ENCODE measurements around the gene NDUFV2. TPM values are rescaled to one million over a fixed set of nuclear protein-coding genes. Genes with fewer than 3 reads are reported as not detected.

NDUFV2 gene
- total RNA-seq, 1 experiment from 2014 or later = 194 TPM

DNA sequence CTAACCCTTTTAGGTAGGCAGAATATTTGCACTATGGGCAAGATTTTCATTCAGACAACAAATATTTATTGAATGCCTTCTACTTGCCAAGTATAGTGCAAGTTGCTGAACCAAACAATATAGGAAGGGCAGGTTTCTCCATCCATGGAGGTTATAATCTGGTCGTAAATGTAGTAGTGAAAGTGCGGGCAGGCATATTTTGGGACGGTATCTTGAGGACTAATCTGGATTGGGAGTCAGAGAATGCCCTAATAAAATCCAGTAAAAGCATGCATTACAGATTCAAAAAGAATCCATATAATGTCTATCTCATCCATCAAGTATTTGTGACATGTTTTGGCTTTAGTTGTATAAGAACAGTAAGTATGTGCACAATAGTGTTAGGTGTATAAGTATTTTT is 1.7 kb upstream of the NDUFV2 start:
- Histone ChIP-seq H3K9me3 (ENCODE audit: control insufficient read depth in 1 of 2, insufficient read depth in 1 of 2, low read depth in 1 of 2, low read length in 2 of 2) (no peaks in the 10 kb centered on the region), H3K4me1 (ENCODE audit: control insufficient read depth in 1 of 2, insufficient read depth in 2 of 2, low read length in 2 of 2) (peaks cover 10 to 19% of the 10 kb centered on the region in 2 experiments), H3K9me2 (ENCODE audit: insufficient read depth) (no peaks in the 10 kb centered on the region), H3K4me2 (ENCODE audit: low read length) (no peak overlapping the region), H4K20me1 (ENCODE audit: insufficient read depth) (no peaks in the 10 kb centered on the region; the same call in 1 of the 2 replicates), H3K27me3 (ENCODE audit: insufficient read depth, low read length) (no peaks in the 10 kb centered on the region), H3K27ac (ENCODE audit: low read depth, low read length) (no peak overlapping the region), H3K79me2 (ENCODE audit: insufficient read depth, low read length) (peaks cover 32% of the 10 kb centered on the region), H3K36me3 (ENCODE audit: control insufficient read depth in 1 of 2, insufficient read depth in 2 of 2, low read length in 2 of 2) (peaks cover 0 to 19% of the 10 kb centered on the region in 2 experiments; a peak in 2 of 4 replicates), H3K9ac (ENCODE audit: low read length) (no peak overlapping the region), H2AFZ (ENCODE audit: low read depth, low read length, poor library complexity, severe bottlenecking) (no peak overlapping the region), H3K4me3 (replicated peaks in 1 of 2; ENCODE audit: low read depth in 1 of 2, low read length in 2 of 2) (no peak overlapping the region)
- BruUV-seq (replicated peaks) = no TSS peak
- RAD21 ChIA-PET (ENCODE audit: low non-redundant PET in 1 of 2, low total read pairs in 2 of 2, uncharacterized antibody in 2 of 2, unreplicated experiment in 2 of 2) = no interaction called here
- POLR2A ChIA-PET = no interaction called here
- no peak for ATAC-seq
- TF ChIP-seq EZH2 (IDR thresholded peaks at IDR 0.05) = no peak
- TF ChIP-seq CTCF (IDR thresholded peaks at IDR 0.05 in 2 of 3, conservative IDR thresholded peaks at IDR 0.05 in 1 of 3; ENCODE audit: borderline replicate concordance in 1 of 3, insufficient read depth in 1 of 3, low read depth in 2 of 3, low read length in 2 of 3) = no peak
- no peak for TF ChIP-seq ZNF274 (IDR thresholded peaks at IDR 0.05; ENCODE audit: low read depth, low read length)
- no peak for TF ChIP-seq SP1 (IDR thresholded peaks at IDR 0.05; ENCODE audit: low read depth)
- TF ChIP-seq EZH2phosphoT487 (IDR thresholded peaks at IDR 0.05; ENCODE audit: borderline replicate concordance) = no peak
- no peak for TF ChIP-seq SIN3A (IDR thresholded peaks at IDR 0.05; ENCODE audit: low read depth)
- no peak for TF ChIP-seq FOSL1 (IDR thresholded peaks at IDR 0.05; ENCODE audit: low read depth)
- TF ChIP-seq CEBPB (IDR thresholded peaks at IDR 0.05; ENCODE audit: low read depth) = no peak
- no peak for TF ChIP-seq CBX3 (IDR thresholded peaks at IDR 0.05; ENCODE audit: low read depth)
- no peak for TF ChIP-seq JUND (IDR thresholded peaks at IDR 0.05)
- TF ChIP-seq POLR2AphosphoS5 (IDR thresholded peaks at IDR 0.05; ENCODE audit: low read depth, low read length) = no peak
- TF ChIP-seq POLR2A (IDR thresholded peaks at IDR 0.05; ENCODE audit: borderline replicate concordance, extremely low read depth, insufficient read depth, insufficient read length) = no peak
- TF ChIP-seq ATF3 (IDR thresholded peaks at IDR 0.05) = no peak
- TF ChIP-seq, protein P1, sequence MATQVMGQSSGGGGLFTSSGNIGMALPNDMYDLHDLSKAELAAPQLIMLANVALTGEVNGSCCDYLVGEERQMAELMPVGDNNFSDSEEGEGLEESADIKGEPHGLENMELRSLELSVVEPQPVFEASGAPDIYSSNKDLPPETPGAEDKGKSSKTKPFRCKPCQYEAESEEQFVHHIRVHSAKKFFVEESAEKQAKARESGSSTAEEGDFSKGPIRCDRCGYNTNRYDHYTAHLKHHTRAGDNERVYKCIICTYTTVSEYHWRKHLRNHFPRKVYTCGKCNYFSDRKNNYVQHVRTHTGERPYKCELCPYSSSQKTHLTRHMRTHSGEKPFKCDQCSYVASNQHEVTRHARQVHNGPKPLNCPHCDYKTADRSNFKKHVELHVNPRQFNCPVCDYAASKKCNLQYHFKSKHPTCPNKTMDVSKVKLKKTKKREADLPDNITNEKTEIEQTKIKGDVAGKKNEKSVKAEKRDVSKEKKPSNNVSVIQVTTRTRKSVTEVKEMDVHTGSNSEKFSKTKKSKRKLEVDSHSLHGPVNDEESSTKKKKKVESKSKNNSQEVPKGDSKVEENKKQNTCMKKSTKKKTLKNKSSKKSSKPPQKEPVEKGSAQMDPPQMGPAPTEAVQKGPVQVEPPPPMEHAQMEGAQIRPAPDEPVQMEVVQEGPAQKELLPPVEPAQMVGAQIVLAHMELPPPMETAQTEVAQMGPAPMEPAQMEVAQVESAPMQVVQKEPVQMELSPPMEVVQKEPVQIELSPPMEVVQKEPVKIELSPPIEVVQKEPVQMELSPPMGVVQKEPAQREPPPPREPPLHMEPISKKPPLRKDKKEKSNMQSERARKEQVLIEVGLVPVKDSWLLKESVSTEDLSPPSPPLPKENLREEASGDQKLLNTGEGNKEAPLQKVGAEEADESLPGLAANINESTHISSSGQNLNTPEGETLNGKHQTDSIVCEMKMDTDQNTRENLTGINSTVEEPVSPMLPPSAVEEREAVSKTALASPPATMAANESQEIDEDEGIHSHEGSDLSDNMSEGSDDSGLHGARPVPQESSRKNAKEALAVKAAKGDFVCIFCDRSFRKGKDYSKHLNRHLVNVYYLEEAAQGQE (IDR thresholded peaks at IDR 0.05; ENCODE audit: low read depth) = no peak
- TF ChIP-seq RAD21 (IDR thresholded peaks at IDR 0.05; ENCODE audit: low read depth) = no peak
- no peak for TF ChIP-seq ELF1 (IDR thresholded peaks at IDR 0.05; ENCODE audit: borderline replicate concordance, low read depth)
- no peak for TF ChIP-seq MAX (IDR thresholded peaks at IDR 0.05)
- TF ChIP-seq TCF7L2 (IDR thresholded peaks at IDR 0.05; ENCODE audit: borderline replicate concordance, extremely low read depth, insufficient read depth, insufficient read length) = no peak
- TF ChIP-seq SRF (IDR thresholded peaks at IDR 0.05; ENCODE audit: low read depth) = no peak
- TF ChIP-seq YY1 (IDR thresholded peaks at IDR 0.05; ENCODE audit: extremely low read depth, insufficient replicate concordance, low read depth, low read length) = no peak
- intact Hi-C loops (cut with micrococcal nuclease) = no loop called here
- CTCF ChIA-PET = interaction anchor here (1.3 kb wide), 1 partner anchor 13 kb away, joined by 3 read pairs; no protein-coding TSS in a partner anchor
- DNase-seq (ENCODE audit: low read depth, low spot score) = no peak
